Measurements from ENCODE around the gene CALN1. TPM values are rescaled to one million over a fixed set of nuclear protein-coding genes. Genes with fewer than 3 reads are reported as not detected.

Gene CALN1
- polyA plus RNA-seq, 3 donors, result under 0.01 TPM; not detected in 2

- H3K4me1 ChIP-seq (ENCODE audit: control insufficient read depth in 1 of 2, insufficient read depth in 2 of 2, low read length in 2 of 2), result no peaks in the 10 kb centered on the region
- no peak overlapping the region for H3K9ac ChIP-seq (ENCODE audit: insufficient read depth, low read length, poor library complexity, severe bottlenecking)
- Mint-ChIP-seq H3K27ac (no peak overlapping the region), H3K4me3 (no peak overlapping the region), H3K9me3 (peaks cover 4 to 10% (median 8%) of the 10 kb centered on the region in 7 donors), H3K4me1 (peaks cover 6% of the 10 kb centered on the region), H3K36me3 (no peaks in the 10 kb centered on the region), H3K27me3 (ENCODE audit: low read depth in 3 of 3) (no peaks in the 10 kb centered on the region)
- no peak overlapping the region for H3K27ac ChIP-seq (ENCODE audit: low read depth in 1 of 2, low read length in 2 of 2)
- H3K36me3 ChIP-seq (replicated peaks in 1 of 2; ENCODE audit: control insufficient read depth in 1 of 2, insufficient read depth in 2 of 2, low read length in 2 of 2), result no peaks in the 10 kb centered on the region
- no peak overlapping the region for H2AFZ ChIP-seq (ENCODE audit: insufficient read depth, low read depth, low read length, poor library complexity, severe bottlenecking)
- no peak for DNase-seq
- peaks cover 0 to 4% of the 10 kb centered on the region in 2 donors for H3K9me3 ChIP-seq (replicated peaks in 1 of 2; ENCODE audit: control insufficient read depth in 1 of 2, insufficient read depth in 1 of 2, low read length in 2 of 2)
- H3K79me2 ChIP-seq (ENCODE audit: insufficient read depth, low read length), result no peaks in the 10 kb centered on the region
- no peak overlapping the region for H3K4me2 ChIP-seq (replicated peaks; ENCODE audit: extremely low read depth, low read length, poor library complexity, severe bottlenecking)
- intact Hi-C loops (cut with micrococcal nuclease), result no loop called here
- 0% methylated on average over 1 of the region's 3 CpGs for WGBS (ENCODE audit: insufficient coverage)
- H3K27me3 ChIP-seq (ENCODE audit: control insufficient read depth in 2 of 2, insufficient read depth in 2 of 2, low read length in 2 of 2), result no peaks in the 10 kb centered on the region
- no peak for TF ChIP-seq CTCF (IDR thresholded peaks at IDR 0.05)
- no peak overlapping the region for H3K4me3 ChIP-seq (replicated peaks in 1 of 3; ENCODE audit: low read depth in 2 of 3, low read length in 3 of 3)
- H4K20me1 ChIP-seq (ENCODE audit: insufficient read depth, low read length), result no peaks in the 10 kb centered on the region
Measured at GRCh38 chr7:71900556-71900955, 511.6 kb downstream of the CALN1 start.

GRCh38 chr7:71896535-71896934 is 515.6 kb downstream of the CALN1 start:
- H4K20me1 ChIP-seq (ENCODE audit: insufficient read depth, low read length), result no peaks in the 10 kb centered on the region
- no peaks in the 10 kb centered on the region for H3K9me3 ChIP-seq (replicated peaks in 1 of 2; ENCODE audit: control insufficient read depth in 1 of 2, insufficient read depth in 1 of 2, low read length in 2 of 2)
- no peak overlapping the region for H3K4me3 ChIP-seq (replicated peaks in 1 of 3; ENCODE audit: low read depth in 2 of 3, low read length in 3 of 3)
- H3K27ac ChIP-seq (ENCODE audit: low read depth in 1 of 2, low read length in 2 of 2), result no peak overlapping the region
- 20% methylated on average over 1 of the region's 2 CpGs for WGBS (ENCODE audit: insufficient coverage)
- H3K27ac Mint-ChIP-seq, result no peak overlapping the region
- H3K4me2 ChIP-seq (replicated peaks; ENCODE audit: extremely low read depth, low read length, poor library complexity, severe bottlenecking), result no peak overlapping the region
- no peak overlapping the region for H2AFZ ChIP-seq (ENCODE audit: insufficient read depth, low read depth, low read length, poor library complexity, severe bottlenecking)
- H3K27me3 Mint-ChIP-seq (ENCODE audit: low read depth in 3 of 3), result no peaks in the 10 kb centered on the region
- H3K36me3 ChIP-seq (replicated peaks in 1 of 2; ENCODE audit: control insufficient read depth in 1 of 2, insufficient read depth in 2 of 2, low read length in 2 of 2), result no peaks in the 10 kb centered on the region
- H3K27me3 ChIP-seq (ENCODE audit: control insufficient read depth in 2 of 2, insufficient read depth in 2 of 2, low read length in 2 of 2), result no peaks in the 10 kb centered on the region
- no peak for DNase-seq
- peaks cover 6% of the 10 kb centered on the region for H3K4me1 Mint-ChIP-seq
- no peak overlapping the region for H3K4me3 Mint-ChIP-seq
- intact Hi-C loops (cut with micrococcal nuclease), result no loop called here
- no peak for TF ChIP-seq CTCF (IDR thresholded peaks at IDR 0.05)
- no peaks in the 10 kb centered on the region for H3K36me3 Mint-ChIP-seq
- peaks cover 0 to 8% (median 0%) of the 10 kb centered on the region in 7 donors for H3K9me3 Mint-ChIP-seq
- no peaks in the 10 kb centered on the region for H3K79me2 ChIP-seq (ENCODE audit: insufficient read depth, low read length)
- H3K9ac ChIP-seq (ENCODE audit: insufficient read depth, low read length, poor library complexity, severe bottlenecking), result no peak overlapping the region
- H3K4me1 ChIP-seq (ENCODE audit: control insufficient read depth in 1 of 2, insufficient read depth in 2 of 2, low read length in 2 of 2), result no peaks in the 10 kb centered on the region

Data from CD14-positive monocyte (primary cell).